HG03558 (cell line): ENCODE data around the gene KRTAP4-16.
"Not testable (repeated sequence)": the region's sequence is repeated elsewhere in the genome, so short reads cannot be mapped to it uniquely, and the experiment has no call there.

Experiments used
- ATAC-seq: cut with Tn5 transposase; IDR thresholded peaks from one replicate; pipeline ENCODE4 v1.9.1; 2021; ENCODE audit warnings: moderate number of reproducible peaks; ENCODE audit not compliant: unreplicated experiment; ENCODE audit errors: extremely low read depth

The KRTAP4-16 gene

DNA sequence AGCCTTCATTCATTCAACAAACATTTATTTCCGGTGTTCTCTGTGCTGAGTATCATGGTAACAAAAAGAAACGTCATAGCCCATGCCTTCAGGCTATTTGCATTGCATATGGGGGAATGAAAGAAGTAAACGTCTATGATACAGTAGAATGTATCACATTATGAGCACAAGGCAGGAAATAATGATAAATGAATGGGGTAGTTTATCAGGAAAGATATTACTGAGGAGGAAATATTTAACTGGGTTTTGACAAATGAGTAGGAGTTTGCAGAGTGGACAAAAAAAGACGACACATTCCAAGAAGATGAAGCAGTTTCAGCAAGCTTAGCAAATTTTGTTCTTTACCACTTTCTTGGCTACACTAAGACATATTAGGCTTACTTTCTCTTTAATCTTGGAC is 19.4 kb downstream of the KRTAP4-16 start:
- ATAC-seq = no peak

GRCh38 chr17:41076788-41077187 is 25.2 kb downstream of the KRTAP4-16 start:
- no peak for ATAC-seq

DNA sequence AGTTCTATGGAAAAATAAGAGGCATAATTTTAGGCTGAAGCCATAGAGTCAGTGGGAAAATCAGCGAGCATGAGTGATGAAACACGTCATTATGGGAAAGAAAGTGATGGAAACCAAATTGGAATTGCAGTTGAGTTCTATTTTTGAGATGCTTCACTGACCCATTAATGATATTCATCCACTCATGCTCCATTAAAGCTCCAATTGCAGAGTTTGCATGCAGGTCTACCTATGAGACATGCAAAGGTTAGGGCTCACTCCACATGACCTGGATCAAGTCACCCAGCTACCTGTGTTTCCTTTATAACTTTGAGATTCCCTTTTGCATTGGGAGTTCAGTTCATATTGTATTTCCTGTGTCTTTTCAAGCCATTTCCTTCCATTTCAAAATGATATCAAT is 28.3 kb downstream of the KRTAP4-16 start:
- ATAC-seq = no peak

DNA sequence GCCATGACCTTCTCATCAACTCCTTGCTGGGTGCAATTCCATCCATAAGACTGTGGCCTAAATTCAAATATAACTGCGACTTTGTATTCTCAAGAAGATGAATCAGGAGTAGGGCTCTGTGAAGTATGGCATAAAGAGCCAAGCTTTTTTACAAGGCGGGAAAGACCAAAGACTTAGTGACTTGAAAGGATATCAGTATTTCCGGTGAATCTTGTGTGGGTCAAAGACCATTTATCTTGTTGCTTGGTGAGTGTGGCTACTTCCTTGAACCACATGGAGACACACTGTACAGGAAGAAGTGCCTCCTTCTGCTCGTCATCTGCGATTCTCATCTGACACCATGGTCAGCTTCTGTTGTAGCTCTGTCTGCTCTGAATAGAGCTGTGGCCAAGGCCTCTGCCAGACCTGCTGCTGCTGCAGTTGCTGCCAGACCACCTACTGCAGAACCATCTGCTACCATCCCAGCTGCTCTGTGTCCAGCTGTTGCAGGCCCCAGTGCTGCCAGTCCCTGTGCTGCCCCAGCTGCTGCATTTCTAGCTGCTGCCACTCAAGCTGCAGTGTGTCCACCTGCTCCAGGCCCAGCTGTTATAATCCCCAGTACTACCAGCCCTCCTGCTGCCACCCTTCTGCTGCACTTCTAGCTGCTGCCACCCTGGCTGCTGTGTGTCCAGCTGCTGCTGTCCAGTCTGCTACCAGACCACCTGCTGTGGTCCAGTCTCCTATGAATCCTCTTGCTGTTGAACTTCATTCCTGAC is 30.2 kb downstream of the KRTAP4-16 start:
- ATAC-seq = no peak

GRCh38 chr17:41069031-41069430 is 33.0 kb downstream of the KRTAP4-16 start:
- ATAC-seq = no peak

- no peak for ATAC-seq
These were observed 34.7 kb downstream of the KRTAP4-16 start for GRCh38 chr17:41067281-41067680.

- no peak for ATAC-seq
These were observed 36.0 kb downstream of the KRTAP4-16 start, which contains the start of gene KRTAP2-4 for GRCh38 chr17:41065829-41066624. Gene KRTAP2-4, minus strand, starts transcription at chr17:41065879. Its CDS starts 34 bp downstream, at chr17:41065845.

- ATAC-seq = not testable (repeated sequence)
These were observed 36.9 kb downstream of the KRTAP4-16 start for GRCh38 chr17:41065016-41065689.

DNA sequence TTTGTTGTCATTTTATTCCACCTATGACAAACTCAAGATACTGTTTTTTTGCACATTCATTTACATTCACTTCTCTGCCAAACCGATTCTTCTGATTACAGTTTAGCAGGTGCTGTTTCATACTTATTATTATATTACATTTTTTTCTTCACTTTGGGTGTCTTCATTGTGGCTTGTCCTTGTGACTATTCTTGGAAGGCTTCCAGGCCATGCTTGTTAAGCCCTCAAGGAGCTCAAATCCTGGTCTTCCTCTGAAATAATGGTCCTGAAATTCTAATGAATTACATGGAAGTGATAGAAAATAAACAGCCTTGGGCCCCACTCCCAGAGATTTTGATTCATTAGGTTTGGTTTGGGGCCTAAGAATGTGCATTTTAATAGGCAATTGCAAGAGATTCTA is 37.7 kb downstream of the KRTAP4-16 start:
- ATAC-seq = no peak

DNA sequence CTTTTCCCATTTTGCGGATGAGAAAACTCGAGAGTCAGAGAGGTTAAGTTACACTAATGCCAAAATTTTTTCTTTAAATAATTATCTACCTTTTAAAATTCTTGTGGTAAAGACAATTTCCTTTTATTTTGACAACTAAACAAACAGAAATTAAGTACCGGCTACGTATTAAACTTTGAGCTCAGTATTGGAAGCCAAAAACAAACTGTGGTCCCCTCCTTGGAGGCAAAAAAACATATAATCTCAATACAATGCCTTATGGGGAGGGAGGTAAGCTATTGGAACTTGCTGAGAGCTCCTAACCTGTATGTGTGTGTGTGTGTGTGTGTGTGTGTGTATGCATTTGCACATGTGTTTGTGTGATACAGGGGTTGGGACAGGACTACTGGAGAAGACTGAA is 38.6 kb downstream of the KRTAP4-16 start:
- ATAC-seq = no peak

DNA sequence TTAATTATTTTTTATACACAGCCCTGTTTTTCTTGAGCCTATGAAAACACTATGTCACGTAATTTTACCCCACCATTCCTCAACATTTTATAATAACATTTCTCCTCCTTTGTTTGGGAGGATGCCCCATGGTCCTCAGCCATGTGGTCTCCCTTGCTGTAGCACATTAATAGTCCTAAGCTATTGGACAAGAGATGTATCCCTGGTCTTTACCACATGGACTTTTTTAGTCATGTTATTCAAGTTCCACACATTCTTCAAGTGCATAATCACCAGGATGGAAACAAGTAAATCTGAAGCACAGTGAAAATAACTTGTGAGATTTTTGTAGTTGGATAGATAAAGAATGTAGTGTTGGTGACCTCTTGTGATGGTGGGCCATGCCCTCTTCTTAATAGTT is 40.0 kb downstream of the KRTAP4-16 start:
- ATAC-seq = no peak

DNA sequence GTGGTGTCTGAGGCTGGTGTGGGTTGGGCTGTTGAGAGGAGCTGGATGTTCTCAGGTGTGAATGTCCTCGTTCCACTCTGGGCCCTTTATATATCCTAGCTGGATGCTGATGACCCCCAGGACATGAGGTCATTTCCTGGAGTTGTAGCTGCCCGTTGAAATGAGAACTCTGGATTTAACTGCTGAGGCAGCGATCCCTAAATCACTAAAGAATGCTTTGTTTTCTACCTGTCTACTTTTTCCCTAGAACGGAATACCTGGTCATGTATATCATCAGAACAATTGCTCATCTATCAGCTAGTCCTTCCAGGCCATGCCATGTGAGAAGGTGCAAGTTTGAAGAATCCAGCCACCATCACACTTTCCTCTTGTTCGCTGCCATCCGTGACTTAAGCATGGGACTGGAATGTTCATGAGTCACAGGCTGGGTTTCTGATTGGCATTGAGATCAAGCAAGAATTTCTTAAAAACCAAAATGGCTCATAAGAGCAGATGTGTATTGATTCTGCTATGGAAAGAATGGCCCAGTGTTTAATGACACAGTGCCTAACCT is 41.9 kb downstream of the KRTAP4-16 start, which contains the start of gene KRTAP2-3:
Gene KRTAP2-3 (minus strand): TSS at position 63 of the 553 bp plus-strand sequence. CDS start 64 bp downstream, outside the sequence.
- ATAC-seq = no peak

GRCh38 chr17:41059276-41060051 is 42.5 kb downstream of the KRTAP4-16 start:
- ATAC-seq = not testable (repeated sequence)

- ATAC-seq = no peak
These were observed 43.3 kb downstream of the KRTAP4-16 start for GRCh38 chr17:41058741-41059140.

DNA sequence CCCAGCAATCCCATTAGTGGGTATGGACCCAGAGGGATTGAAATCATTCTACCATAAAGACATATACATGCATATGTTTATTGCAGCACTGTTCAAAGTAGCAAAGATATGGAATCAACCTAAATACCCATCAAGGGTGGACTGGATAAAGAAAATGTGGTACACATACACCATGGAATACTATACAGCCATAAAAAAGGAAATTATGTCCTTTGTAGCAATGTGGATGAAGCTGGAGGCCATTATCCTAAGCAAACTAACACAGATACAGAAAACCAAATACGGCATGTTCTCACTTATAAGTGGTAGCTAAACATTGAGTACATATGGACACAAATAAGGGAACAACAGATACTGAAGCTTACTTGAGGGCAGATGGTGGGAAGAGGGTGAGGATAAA is 44.5 kb downstream of the KRTAP4-16 start:
- no peak for ATAC-seq

- ATAC-seq = not testable (repeated sequence)
These were observed 46.9 kb downstream of the KRTAP4-16 start, which contains the start of gene KRTAP2-2 for GRCh38 chr17:41055130-41055529. Gene KRTAP2-2, minus strand, starts transcription at chr17:41055230. Its CDS starts 19 bp downstream, at chr17:41055211.

- not testable (repeated sequence) for ATAC-seq
These were observed 47.5 kb downstream of the KRTAP4-16 start for GRCh38 chr17:41054556-41054955.

DNA sequence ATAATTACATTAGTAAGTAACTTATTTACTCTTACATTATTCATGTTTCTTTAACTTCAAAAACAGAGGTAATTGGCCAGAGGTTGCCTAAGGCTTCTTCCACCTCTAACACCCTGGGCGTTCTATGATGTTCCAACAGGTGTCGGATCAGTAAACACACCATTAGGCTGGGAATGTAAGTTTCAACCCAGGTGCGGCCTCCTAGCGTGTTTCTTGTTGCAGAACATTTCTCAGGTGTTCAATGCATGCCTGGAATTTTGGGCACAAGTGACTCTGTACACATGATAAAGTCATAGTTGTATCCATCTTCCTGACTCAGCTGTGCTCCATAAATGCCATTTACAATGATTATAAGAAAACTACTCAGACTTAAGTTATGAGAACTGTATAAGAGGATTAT is 48.0 kb downstream of the KRTAP4-16 start:
- ATAC-seq = no peak

- ATAC-seq = no peak
These were observed 49.4 kb downstream of the KRTAP4-16 start for GRCh38 chr17:41052566-41052965.
